GM18868 (cell line): Measurements from ENCODE around the gene FRMPD1.
"Not testable (repeated sequence)": the region's sequence is repeated elsewhere in the genome, so short reads cannot be mapped to it uniquely, and the experiment has no call there.

ENCODE experiments used
- ATAC-seq: cut with Tn5 transposase; IDR thresholded peaks from one replicate; pipeline ENCODE4 v1.9.1; 2021; ENCODE audit warnings: mild to moderate bottlenecking, moderate library complexity; ENCODE audit not compliant: unreplicated experiment

Gene FRMPD1

DNA sequence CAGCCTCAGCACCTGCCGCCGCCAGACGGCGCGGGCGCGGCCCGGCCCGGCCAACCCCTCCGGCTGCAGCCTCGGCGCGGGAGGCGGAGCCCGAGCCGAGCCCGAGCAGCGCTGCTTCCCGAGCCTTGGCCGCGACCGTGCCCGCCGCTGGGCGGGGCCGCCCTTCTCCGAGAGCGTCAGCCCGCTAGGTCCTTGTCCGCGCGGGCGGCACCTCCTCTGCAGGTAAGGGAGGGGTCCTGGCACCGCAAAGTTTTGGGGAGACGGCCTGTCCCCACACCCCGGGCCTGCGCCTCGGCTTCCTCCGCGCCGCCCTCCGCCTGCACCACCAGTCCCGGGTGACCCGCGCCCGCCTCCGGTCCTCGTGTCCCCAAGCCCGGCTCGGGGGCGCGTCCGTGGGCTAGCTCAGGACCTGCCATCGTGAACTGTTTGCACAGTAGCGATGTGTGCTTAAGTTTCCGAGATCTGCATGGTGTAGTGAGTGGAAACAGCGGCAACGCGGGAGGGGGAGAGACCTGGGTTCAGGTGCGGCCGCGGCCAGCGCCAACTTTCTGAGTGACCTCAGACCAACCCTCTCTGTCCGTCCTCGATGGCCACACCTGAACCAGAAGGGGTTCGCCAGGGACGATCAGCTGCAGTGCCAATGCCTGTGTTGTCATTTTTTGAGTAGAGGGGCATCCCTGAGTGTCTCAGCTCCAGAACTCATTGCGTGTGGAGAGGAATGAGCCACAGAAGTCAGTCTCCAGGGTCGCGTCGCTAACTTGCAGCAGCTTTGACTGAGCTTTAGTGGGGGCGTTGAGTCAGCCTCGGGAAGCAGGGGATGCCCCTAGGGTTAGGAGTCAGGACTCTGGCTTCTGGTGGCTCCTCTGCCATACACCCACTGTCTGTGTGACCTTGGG, at the start of gene FRMPD1:
Gene FRMPD1, plus strand, starts transcription at position 82 of the 896 bp plus-strand sequence. CDS start 41,688 bp downstream, outside the sequence.
- peak; percentile 86 for ATAC-seq

- not testable (repeated sequence) for ATAC-seq
Observed at GRCh38 chr9:37602061-37602460, 48.7 kb upstream of the FRMPD1 start.

- ATAC-seq = no peak
Observed at GRCh38 chr9:37602817-37603216, 47.9 kb upstream of the FRMPD1 start.

GRCh38 chr9:37604296-37604695, 46.5 kb upstream of the FRMPD1 start:
- ATAC-seq = no peak

DNA sequence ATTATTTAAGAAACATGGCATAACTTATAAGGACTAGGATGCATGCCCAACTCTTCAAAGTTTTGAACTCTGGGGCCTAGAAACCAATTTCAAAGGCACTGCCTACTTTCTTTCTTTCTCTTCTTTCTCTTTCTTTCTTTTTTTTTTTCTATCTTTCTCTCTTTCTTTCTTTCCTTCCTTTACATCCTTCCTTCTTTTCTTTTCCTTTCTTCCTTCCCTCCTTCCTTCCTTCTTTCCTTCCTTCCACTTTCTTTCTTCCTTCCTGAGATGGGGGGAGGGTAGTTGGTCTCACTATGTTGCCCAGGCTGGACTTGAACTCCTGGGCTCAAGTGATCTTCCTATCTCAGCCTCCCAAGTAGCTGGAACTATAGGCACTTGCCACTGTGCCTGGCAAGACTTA, 42.5 kb upstream of the FRMPD1 start:
- ATAC-seq = no peak

DNA sequence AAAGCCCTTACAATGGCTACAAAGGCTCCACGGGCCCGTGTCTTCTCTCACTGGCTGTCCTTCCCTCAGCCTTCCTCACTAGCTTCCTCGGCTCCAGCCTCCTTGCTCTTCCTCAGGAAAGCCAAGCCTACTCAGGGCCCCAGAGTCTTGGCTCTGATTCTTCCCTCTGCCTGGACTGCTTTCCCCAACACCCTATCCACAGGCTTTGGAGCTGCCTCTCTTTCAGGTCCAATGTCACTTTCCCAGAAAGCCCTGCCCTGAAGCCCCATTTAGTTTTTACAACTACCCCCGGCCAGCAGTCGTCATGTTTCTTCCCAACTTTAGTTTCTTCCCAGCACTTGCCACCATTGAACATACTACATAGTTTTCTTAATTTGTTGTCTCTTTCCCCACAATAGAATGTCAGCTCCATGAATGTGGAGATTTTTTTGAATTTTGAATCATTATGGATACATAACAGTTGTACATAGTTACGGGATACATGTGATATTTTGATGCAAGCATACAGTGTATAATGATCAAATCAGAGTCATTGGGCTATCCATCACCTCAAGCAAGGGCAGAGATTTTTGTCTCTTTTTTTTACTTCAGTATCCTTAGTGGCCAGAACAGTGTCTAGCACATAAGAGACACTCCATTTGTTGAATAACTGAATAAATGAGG, 40.9 kb upstream of the FRMPD1 start:
- ATAC-seq = no peak

GRCh38 chr9:37611014-37611413, 39.7 kb upstream of the FRMPD1 start:
- no peak for ATAC-seq

GRCh38 chr9:37611961-37612360, 38.8 kb upstream of the FRMPD1 start:
- ATAC-seq = no peak

- ATAC-seq = no peak
Observed at GRCh38 chr9:37617161-37617560, 33.6 kb upstream of the FRMPD1 start.

GRCh38 chr9:37617832-37618231, 32.9 kb upstream of the FRMPD1 start:
- no peak for ATAC-seq

- no peak for ATAC-seq
Observed at GRCh38 chr9:37618817-37619216, 31.9 kb upstream of the FRMPD1 start.

DNA sequence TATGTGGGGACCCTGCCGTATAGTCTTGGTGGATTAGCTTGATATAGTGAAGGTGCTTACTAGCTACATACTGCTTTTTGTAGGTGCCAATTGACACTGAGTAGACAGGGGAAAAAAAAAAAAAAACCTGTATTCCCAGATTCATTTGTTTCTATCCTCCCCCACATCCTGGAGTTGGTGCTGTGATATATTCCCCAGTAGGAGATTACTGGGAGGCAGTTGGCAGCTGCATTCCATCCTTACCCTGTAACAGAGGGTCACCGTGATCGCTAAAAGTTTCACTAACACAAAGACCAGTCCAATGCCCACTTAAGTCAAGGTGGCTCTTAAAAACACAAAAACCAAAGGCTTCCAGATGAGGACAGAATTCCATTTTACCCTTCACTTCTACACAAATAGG, 30.9 kb upstream of the FRMPD1 start:
- ATAC-seq = no peak

GRCh38 chr9:37620396-37620795, 30.4 kb upstream of the FRMPD1 start:
- ATAC-seq = no peak

- no peak for ATAC-seq
Observed at GRCh38 chr9:37621273-37622121, 29.3 kb upstream of the FRMPD1 start.

- no peak for ATAC-seq
Observed at GRCh38 chr9:37622462-37622861, 28.3 kb upstream of the FRMPD1 start.

GRCh38 chr9:37623267-37623666, 27.5 kb upstream of the FRMPD1 start:
- no peak for ATAC-seq

- ATAC-seq = no peak
Observed at GRCh38 chr9:37624073-37624472, 26.7 kb upstream of the FRMPD1 start.

- no peak for ATAC-seq
Observed at GRCh38 chr9:37625036-37625757, 25.6 kb upstream of the FRMPD1 start.

GRCh38 chr9:37625758-37626147, 25.0 kb upstream of the FRMPD1 start:
- ATAC-seq = no peak

- ATAC-seq = no peak
Observed at GRCh38 chr9:37626708-37627292, 24.0 kb upstream of the FRMPD1 start.
